ENCODE results near the gene GRIA1.

GRIA1 gene

GRCh38 chr5:153491856-153492255 is 1.4 kb downstream of the GRIA1 start:
- DNase-seq, result peak; percentile 18
- Histone ChIP-seq H3K4me2 (ENCODE audit: low read length, poor library complexity, severe bottlenecking) (no peak overlapping the region), H2BK120ac (ENCODE audit: low read depth, low read length) (no peak overlapping the region), H4K91ac (ENCODE audit: low read length) (peak overlapping the region; percentile 8), H3K9me3 (ENCODE audit: control insufficient read depth, low read length) (no peaks in the 10 kb centered on the region), H3K23ac (ENCODE audit: low read length in 2 of 2) (no peak overlapping the region), H3K79me1 (replicated peaks; ENCODE audit: low read length, poor library complexity, severe bottlenecking) (no peaks in the 10 kb centered on the region), H3K18ac (ENCODE audit: low read depth in 1 of 2, low read length in 2 of 2) (peak overlapping the region; percentile 18 to 63), H3K36me3 (ENCODE audit: control insufficient read depth in 1 of 2, insufficient read depth in 2 of 2, low read depth in 1 of 2, low read length in 2 of 2) (no peaks in the 10 kb centered on the region), H3K27ac (ENCODE audit: low read length, poor library complexity, severe bottlenecking) (no peak overlapping the region), H4K8ac (ENCODE audit: low read length) (peak overlapping the region; percentile 66), H3K27me3 (ENCODE audit: control insufficient read depth in 1 of 2, insufficient read depth in 1 of 2, low read length in 2 of 2) (peaks cover 10 to 22% of the 10 kb centered on the region in 2 experiments), H2BK5ac (ENCODE audit: low read depth, low read length, poor library complexity, severe bottlenecking) (no peak overlapping the region), H3K4me3 (ENCODE audit: insufficient read depth in 1 of 2, low read depth in 1 of 2, low read length in 2 of 2) (no peak overlapping the region), H2BK12ac (ENCODE audit: low read length in 2 of 2) (peak overlapping the region; percentile 11 to 37), H2BK15ac (ENCODE audit: low read depth, poor library complexity, severe bottlenecking) (no peak overlapping the region), H3K4ac (ENCODE audit: low read depth in 1 of 2, low read length in 2 of 2) (peak overlapping the region in 1 of 2 experiments; percentile 51), H2AK5ac (ENCODE audit: low read length, severe bottlenecking) (no peak overlapping the region), H2AFZ (ENCODE audit: low read depth, low read length) (peak overlapping the region; percentile 79), H3K4me1 (ENCODE audit: control insufficient read depth, insufficient read depth, low read depth, low read length) (peaks cover 5% of the 10 kb centered on the region), H3K14ac (ENCODE audit: low read length in 2 of 2) (peak overlapping the region in 1 of 2 experiments; percentile 44), H3K9ac (ENCODE audit: low read length) (no peak overlapping the region)
- 58% methylated on average over 8 of the region's 8 CpGs for WGBS

GRCh38 chr5:153496835-153497234 is 6.4 kb downstream of the GRIA1 start:
- no peaks in the 10 kb centered on the region for H3K36me3 ChIP-seq (ENCODE audit: control insufficient read depth in 1 of 2, insufficient read depth in 2 of 2, low read depth in 1 of 2, low read length in 2 of 2)
- no peak overlapping the region for H2BK15ac ChIP-seq (ENCODE audit: low read depth, poor library complexity, severe bottlenecking)
- no peak overlapping the region for H3K4ac ChIP-seq (ENCODE audit: low read depth in 1 of 2, low read length in 2 of 2)
- no peaks in the 10 kb centered on the region for H3K9me3 ChIP-seq (ENCODE audit: control insufficient read depth, low read length)
- H3K4me3 ChIP-seq (ENCODE audit: insufficient read depth in 1 of 2, low read depth in 1 of 2, low read length in 2 of 2), result no peak overlapping the region
- no peak overlapping the region for H2AFZ ChIP-seq (ENCODE audit: low read depth, low read length)
- no peak overlapping the region for H4K91ac ChIP-seq (ENCODE audit: low read length)
- H3K9ac ChIP-seq (ENCODE audit: low read length), result no peak overlapping the region
- no peaks in the 10 kb centered on the region for H3K79me1 ChIP-seq (replicated peaks; ENCODE audit: low read length, poor library complexity, severe bottlenecking)
- H3K14ac ChIP-seq (ENCODE audit: low read length in 2 of 2), result no peak overlapping the region
- no peaks in the 10 kb centered on the region for H3K4me1 ChIP-seq (ENCODE audit: control insufficient read depth, insufficient read depth, low read depth, low read length)
- H2AK5ac ChIP-seq (ENCODE audit: low read length, severe bottlenecking), result no peak overlapping the region
- WGBS, result 13% methylated on average over 1 of the region's 1 CpG
- H2BK12ac ChIP-seq (ENCODE audit: low read length in 2 of 2), result peak overlapping the region in 1 of 2 experiments; percentile 0
- no peak overlapping the region for H4K8ac ChIP-seq (ENCODE audit: low read length)
- H2BK5ac ChIP-seq (ENCODE audit: low read depth, low read length, poor library complexity, severe bottlenecking), result no peak overlapping the region
- no peak overlapping the region for H3K4me2 ChIP-seq (ENCODE audit: low read length, poor library complexity, severe bottlenecking)
- DNase-seq, result peak; percentile 56
- no peak overlapping the region for H3K18ac ChIP-seq (ENCODE audit: low read depth in 1 of 2, low read length in 2 of 2)
- no peak overlapping the region for H3K23ac ChIP-seq (ENCODE audit: low read length in 2 of 2)
- no peak overlapping the region for H3K27ac ChIP-seq (ENCODE audit: low read length, poor library complexity, severe bottlenecking)
- H3K27me3 ChIP-seq (ENCODE audit: control insufficient read depth in 1 of 2, insufficient read depth in 1 of 2, low read length in 2 of 2), result peaks cover 0 to 5% of the 10 kb centered on the region in 2 experiments
- no peak overlapping the region for H2BK120ac ChIP-seq (ENCODE audit: low read depth, low read length)

DNA sequence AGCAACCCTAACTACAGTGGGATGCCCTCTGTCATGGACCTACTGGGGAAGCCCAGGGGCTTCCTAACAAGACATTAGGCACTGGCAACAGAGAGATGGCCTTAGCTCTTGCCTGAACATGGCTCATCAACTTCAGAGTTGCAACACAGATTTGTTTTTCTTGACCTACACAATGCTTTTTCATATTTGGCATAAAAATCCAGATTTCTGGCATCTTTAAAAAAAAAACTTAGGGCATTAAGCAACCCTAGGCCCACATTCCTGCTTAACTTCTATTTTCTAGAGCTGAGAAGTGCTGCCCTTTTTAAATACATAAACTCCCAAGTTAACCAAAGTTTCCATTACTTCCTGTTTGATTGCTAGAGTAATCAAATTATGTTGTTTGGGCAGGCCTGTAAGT is 8.0 kb downstream of the GRIA1 start:
- DNase-seq, result no peak
- H3K23ac ChIP-seq (ENCODE audit: low read length in 2 of 2), result no peak overlapping the region
- H3K14ac ChIP-seq (ENCODE audit: low read length in 2 of 2), result no peak overlapping the region
- H4K8ac ChIP-seq (ENCODE audit: low read length), result no peak overlapping the region
- peak overlapping the region in 1 of 2 experiments; percentile 41 for H3K4ac ChIP-seq (ENCODE audit: low read depth in 1 of 2, low read length in 2 of 2)
- H2BK12ac ChIP-seq (ENCODE audit: low read length in 2 of 2), result peak overlapping the region in 1 of 2 experiments; percentile 39
- H3K79me1 ChIP-seq (replicated peaks; ENCODE audit: low read length, poor library complexity, severe bottlenecking), result no peaks in the 10 kb centered on the region
- no peaks in the 10 kb centered on the region for H3K9me3 ChIP-seq (ENCODE audit: control insufficient read depth, low read length)
- no peak overlapping the region for H4K91ac ChIP-seq (ENCODE audit: low read length)
- H3K27me3 ChIP-seq (ENCODE audit: control insufficient read depth in 1 of 2, insufficient read depth in 1 of 2, low read length in 2 of 2), result no peaks in the 10 kb centered on the region
- no peak overlapping the region for H3K18ac ChIP-seq (ENCODE audit: low read depth in 1 of 2, low read length in 2 of 2)
- H3K9ac ChIP-seq (ENCODE audit: low read length), result no peak overlapping the region
- no peak overlapping the region for H3K4me2 ChIP-seq (ENCODE audit: low read length, poor library complexity, severe bottlenecking)
- H2AFZ ChIP-seq (ENCODE audit: low read depth, low read length), result no peak overlapping the region
- no peak overlapping the region for H3K4me3 ChIP-seq (ENCODE audit: insufficient read depth in 1 of 2, low read depth in 1 of 2, low read length in 2 of 2)
- H3K36me3 ChIP-seq (ENCODE audit: control insufficient read depth in 1 of 2, insufficient read depth in 2 of 2, low read depth in 1 of 2, low read length in 2 of 2), result no peaks in the 10 kb centered on the region
- H2BK5ac ChIP-seq (ENCODE audit: low read depth, low read length, poor library complexity, severe bottlenecking), result no peak overlapping the region
- H3K27ac ChIP-seq (ENCODE audit: low read length, poor library complexity, severe bottlenecking), result no peak overlapping the region
- no peaks in the 10 kb centered on the region for H3K4me1 ChIP-seq (ENCODE audit: control insufficient read depth, insufficient read depth, low read depth, low read length)
- no peak overlapping the region for H2AK5ac ChIP-seq (ENCODE audit: low read length, severe bottlenecking)
- H2BK15ac ChIP-seq (ENCODE audit: low read depth, poor library complexity, severe bottlenecking), result no peak overlapping the region
- no peak overlapping the region for H2BK120ac ChIP-seq (ENCODE audit: low read depth, low read length)

DNA sequence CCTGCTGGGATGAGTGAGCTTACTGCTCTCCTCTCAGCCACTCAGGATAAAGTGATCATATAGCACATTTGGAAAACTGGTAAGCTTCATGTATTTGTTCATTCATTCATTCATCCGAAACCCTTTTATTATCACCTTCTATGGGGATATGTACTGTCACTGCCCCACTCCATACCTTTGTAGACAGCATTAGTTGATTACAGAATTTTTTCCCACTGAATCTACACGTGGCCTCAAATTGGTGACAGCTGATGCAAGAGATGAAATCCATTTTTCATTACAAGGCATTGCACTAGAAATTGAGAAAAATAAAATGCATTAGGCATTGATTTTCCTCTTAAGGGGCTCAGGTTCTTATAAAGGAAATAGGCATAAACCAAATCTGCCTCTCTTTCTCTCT is 9.7 kb downstream of the GRIA1 start:
- Histone ChIP-seq H3K4ac (ENCODE audit: low read depth in 1 of 2, low read length in 2 of 2) (no peak overlapping the region), H4K91ac (ENCODE audit: low read length) (no peak overlapping the region), H3K9ac (ENCODE audit: low read length) (no peak overlapping the region), H4K8ac (ENCODE audit: low read length) (no peak overlapping the region), H2BK15ac (ENCODE audit: low read depth, poor library complexity, severe bottlenecking) (no peak overlapping the region), H2AK5ac (ENCODE audit: low read length, severe bottlenecking) (no peak overlapping the region), H3K79me1 (replicated peaks; ENCODE audit: low read length, poor library complexity, severe bottlenecking) (no peaks in the 10 kb centered on the region), H3K4me1 (ENCODE audit: control insufficient read depth, insufficient read depth, low read depth, low read length) (no peaks in the 10 kb centered on the region), H3K4me2 (ENCODE audit: low read length, poor library complexity, severe bottlenecking) (no peak overlapping the region), H3K36me3 (ENCODE audit: control insufficient read depth in 1 of 2, insufficient read depth in 2 of 2, low read depth in 1 of 2, low read length in 2 of 2) (no peaks in the 10 kb centered on the region), H2AFZ (ENCODE audit: low read depth, low read length) (no peak overlapping the region), H3K14ac (ENCODE audit: low read length in 2 of 2) (no peak overlapping the region), H3K27me3 (ENCODE audit: control insufficient read depth in 1 of 2, insufficient read depth in 1 of 2, low read length in 2 of 2) (no peaks in the 10 kb centered on the region), H3K9me3 (ENCODE audit: control insufficient read depth, low read length) (no peaks in the 10 kb centered on the region), H3K23ac (ENCODE audit: low read length in 2 of 2) (no peak overlapping the region), H2BK12ac (ENCODE audit: low read length in 2 of 2) (no peak overlapping the region), H3K27ac (ENCODE audit: low read length, poor library complexity, severe bottlenecking) (no peak overlapping the region), H3K18ac (ENCODE audit: low read depth in 1 of 2, low read length in 2 of 2) (no peak overlapping the region), H2BK5ac (ENCODE audit: low read depth, low read length, poor library complexity, severe bottlenecking) (no peak overlapping the region), H2BK120ac (ENCODE audit: low read depth, low read length) (no peak overlapping the region), H3K4me3 (ENCODE audit: insufficient read depth in 1 of 2, low read depth in 1 of 2, low read length in 2 of 2) (no peak overlapping the region)
- DNase-seq, result no peak
- 97% methylated on average over 2 of the region's 2 CpGs for WGBS
